ENCODE results near the gene PID1.

PID1 gene

DNA sequence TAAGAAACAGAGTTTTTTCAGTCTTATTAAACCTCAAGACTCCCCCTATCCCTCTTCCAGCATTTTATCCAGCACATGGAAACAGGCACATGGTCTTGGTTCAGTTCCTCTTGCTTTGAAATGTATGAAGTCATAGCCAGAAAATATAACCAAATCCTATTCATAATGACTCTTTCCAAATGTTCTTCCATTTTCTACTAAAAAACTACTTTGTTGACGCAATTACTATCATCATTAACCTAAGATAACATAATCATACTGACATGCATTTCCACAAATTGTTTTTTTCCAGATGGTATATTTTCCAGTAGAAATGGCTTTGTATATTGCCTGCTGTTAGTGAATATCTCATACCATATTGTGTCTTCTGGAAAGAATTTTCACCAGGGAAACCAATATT is 261.3 kb downstream of the PID1 start:
- no peak for DNase-seq (ENCODE audit: low read depth)

DNA sequence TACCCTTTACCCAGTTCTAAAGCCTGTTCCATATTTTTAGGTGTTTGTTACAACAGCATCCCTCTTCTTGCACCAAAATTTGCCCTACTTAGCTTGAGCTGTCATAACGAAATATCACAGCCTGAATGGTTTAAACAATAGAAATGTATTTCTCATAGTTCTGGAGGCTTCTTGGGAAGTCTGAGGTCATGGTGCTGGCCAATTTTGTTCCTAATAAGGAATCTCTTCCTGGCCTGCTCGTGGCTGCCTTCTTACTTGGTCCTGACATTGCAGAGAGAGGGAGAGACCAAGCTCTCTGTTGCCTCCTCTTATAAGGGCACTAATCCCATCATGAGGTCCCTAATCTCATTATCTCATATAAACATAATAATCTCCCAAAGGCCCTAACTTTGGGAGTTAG is 267.8 kb downstream of the PID1 start:
- no peak for DNase-seq (ENCODE audit: low read depth)

GRCh38 chr2:229001196-229001595 is 269.9 kb downstream of the PID1 start:
- DNase-seq (ENCODE audit: low read depth): no peak

DNA sequence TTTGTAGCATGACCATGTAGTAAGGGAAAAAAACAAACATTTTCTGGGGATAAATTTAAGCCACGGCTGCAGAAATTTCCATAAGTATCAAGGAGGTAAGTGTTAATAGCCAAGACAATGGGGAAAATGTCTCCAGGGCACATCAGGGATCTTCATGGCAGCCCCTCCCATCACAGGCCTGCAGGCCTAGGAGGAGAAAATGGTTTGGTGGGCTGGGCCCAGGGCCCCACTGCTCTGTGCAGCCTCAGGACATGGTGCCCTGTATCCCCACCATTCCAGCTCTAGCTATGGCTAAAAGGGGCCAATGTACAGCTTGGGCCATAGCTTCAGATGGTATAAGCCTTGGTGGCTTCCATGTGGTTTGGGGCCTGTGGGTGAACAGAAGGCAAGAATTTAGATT is 271.8 kb downstream of the PID1 start:
- DNase-seq (ENCODE audit: low read depth): no peak

GRCh38 chr2:228988786-228989185 is 282.3 kb downstream of the PID1 start:
- DNase-seq (ENCODE audit: low read depth): no peak

DNA sequence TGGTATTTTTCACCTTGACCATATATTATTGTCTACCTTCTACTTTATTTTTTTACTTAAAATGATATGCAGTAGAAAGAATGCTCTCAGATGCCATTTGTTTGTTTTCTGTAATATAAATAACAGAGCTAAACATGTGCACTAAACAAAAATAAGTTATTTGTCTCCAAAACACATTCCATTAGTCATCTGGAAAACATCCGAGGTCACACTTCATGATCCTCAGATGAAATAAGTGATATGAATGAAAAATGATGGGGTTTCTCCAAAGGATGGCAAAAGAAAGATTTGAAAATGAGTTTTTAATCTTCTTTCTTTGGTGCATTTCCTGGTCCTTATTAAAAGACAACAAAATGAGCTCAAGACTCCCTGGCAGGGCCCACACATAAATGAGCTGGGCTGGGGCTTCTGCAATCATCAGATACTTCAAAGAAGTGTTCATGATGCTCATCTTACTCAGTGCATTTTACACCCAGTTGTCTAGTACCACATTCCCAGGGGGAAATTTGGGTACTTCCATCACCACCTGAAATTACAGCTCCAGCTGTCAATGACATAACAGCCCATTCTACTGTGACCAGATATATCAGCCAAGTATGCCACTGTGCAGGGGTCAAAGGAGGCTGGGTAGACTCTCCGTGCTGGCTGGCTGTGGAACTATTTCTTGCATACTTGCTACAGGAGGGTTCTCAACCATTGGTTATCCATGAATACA is 283.5 kb downstream of the PID1 start:
- DNase-seq (ENCODE audit: low read depth): no peak

DNA sequence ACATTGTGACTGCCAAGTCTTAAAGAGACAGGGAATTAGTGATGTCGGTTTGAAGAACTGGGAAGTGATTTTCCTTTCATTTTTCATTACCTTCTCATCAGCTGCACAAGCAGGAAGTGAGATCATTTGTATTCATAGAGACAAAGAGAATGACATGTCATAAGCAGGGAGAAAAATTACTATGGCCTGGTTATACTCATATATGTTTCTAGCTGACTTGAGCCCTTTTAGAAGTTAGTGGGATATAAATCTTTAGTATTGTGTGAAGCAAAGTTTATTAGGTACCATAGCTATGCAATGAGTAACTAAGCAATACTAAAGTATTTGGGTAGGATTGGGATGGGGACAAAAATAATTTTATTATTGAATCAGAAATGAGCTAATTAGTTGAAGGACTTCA is 284.1 kb downstream of the PID1 start:
- DNase-seq (ENCODE audit: low read depth): no peak

- no peak for DNase-seq (ENCODE audit: low read depth)
Measured at GRCh38 chr2:228983700-228984099, 287.4 kb downstream of the PID1 start.

- DNase-seq (ENCODE audit: low read depth): no peak
Measured at GRCh38 chr2:228974169-228974568, 296.9 kb downstream of the PID1 start.

All from stimulated activated CD8-positive, alpha-beta memory T cell treated with anti-CD3 and anti-CD28 coated beads, Interleukin-7, amount 100 ng/mL, for 24 hours (primary cell).